Measurements from ENCODE around the gene ZNF675. TPM values are rescaled to one million over a fixed set of nuclear protein-coding genes. Genes with fewer than 3 reads are reported as not detected.
"Not testable (repeated sequence)": the region's sequence is repeated elsewhere in the genome, so short reads cannot be mapped to it uniquely, and the experiment has no call there.

Gene ZNF675
- polyA plus RNA-seq (2012; ENCODE audit: insufficient read depth, insufficient read length): 17.3 TPM

GRCh38 chr19:23686621-23687423, at the start of gene ZNF675:
ZNF675 (minus strand) TSS chr19:23687212; CDS start chr19:23687033, 179 bp downstream.
- H3K4me3 ChIP-seq (ENCODE audit: low read length): peak within 1 kb of the TSS; percentile 84
- DNase-seq (ENCODE audit: low read depth, low spot score): peak; percentile 95

GRCh38 chr19:23730729-23731465, 43.9 kb upstream of the ZNF675 start:
- H3K4me3 ChIP-seq (ENCODE audit: low read length); DNase-seq (ENCODE audit: low read depth, low spot score): not testable (repeated sequence)

GRCh38 chr19:23724161-23724560, 37.1 kb upstream of the ZNF675 start:
- DNase-seq (ENCODE audit: low read depth, low spot score); H3K4me3 ChIP-seq (ENCODE audit: low read length): not testable (repeated sequence)

GRCh38 chr19:23718802-23719201, 31.8 kb upstream of the ZNF675 start:
- no peak for DNase-seq (ENCODE audit: low read depth, low spot score)

GRCh38 chr19:23716792-23717191, 29.8 kb upstream of the ZNF675 start:
- DNase-seq (ENCODE audit: low read depth, low spot score): no peak
- H3K4me3 ChIP-seq (ENCODE audit: low read length): no peak overlapping the region

More at GRCh38 chr19:23718802-23719201, 31.8 kb upstream of the ZNF675 start:
- H3K4me3 ChIP-seq (ENCODE audit: low read length): no peak overlapping the region

DNA sequence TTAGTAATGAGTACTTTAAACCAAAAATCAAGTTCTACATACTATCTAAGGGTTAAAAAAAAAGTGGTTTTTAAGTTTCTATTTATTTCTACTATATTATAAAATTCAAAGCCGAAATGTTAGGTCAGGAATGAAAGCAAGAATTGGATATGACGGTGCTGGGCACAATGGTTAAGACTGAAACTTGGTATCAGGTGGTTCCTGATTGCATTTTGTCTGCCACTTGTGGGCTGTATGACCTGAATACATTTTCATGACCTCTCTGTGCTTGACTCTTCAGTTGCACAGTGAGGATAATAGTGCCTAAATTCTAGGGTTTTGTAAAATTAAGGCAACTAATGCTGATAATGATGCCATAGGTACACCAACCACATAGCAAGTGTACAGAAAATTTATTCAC, 22.3 kb upstream of the ZNF675 start:
- no peak for DNase-seq (ENCODE audit: low read depth, low spot score)
- H3K4me3 ChIP-seq (ENCODE audit: low read length): no peak overlapping the region

- H3K4me3 ChIP-seq (ENCODE audit: low read length): no peak overlapping the region
- DNase-seq (ENCODE audit: low read depth, low spot score): no peak
These were observed 19.6 kb upstream of the ZNF675 start for GRCh38 chr19:23706657-23707056.

DNA sequence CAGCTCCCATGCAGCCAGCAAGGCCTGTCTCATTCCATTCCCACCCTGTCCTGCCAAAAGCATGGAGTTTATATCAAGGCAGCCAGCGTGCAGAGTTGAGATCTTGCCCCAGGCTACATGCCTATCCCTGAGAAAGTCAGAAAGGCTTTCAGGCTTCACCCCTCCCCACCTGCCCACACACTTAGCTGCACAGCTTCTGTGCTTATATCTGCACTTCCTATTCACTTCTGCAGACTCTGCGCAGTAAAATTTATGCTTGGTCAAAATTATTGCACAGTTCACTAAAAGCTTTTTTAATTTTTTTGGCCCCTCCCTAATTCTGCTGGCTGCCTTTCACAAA, 12.5 kb upstream of the ZNF675 start:
- no peak for DNase-seq (ENCODE audit: low read depth, low spot score)
- no peak overlapping the region for H3K4me3 ChIP-seq (ENCODE audit: low read length)

- no peak overlapping the region for H3K4me3 ChIP-seq (ENCODE audit: low read length)
- no peak for DNase-seq (ENCODE audit: low read depth, low spot score)
These were observed 11.9 kb upstream of the ZNF675 start for GRCh38 chr19:23698711-23699520.

- not testable (repeated sequence) for H3K4me3 ChIP-seq (ENCODE audit: low read length); DNase-seq (ENCODE audit: low read depth, low spot score)
These were observed 5.9 kb upstream of the ZNF675 start for GRCh38 chr19:23692937-23693336.

GRCh38 chr19:23673132-23673531, 13.9 kb downstream of the ZNF675 start:
- DNase-seq (ENCODE audit: low read depth, low spot score): no peak
- no peak overlapping the region for H3K4me3 ChIP-seq (ENCODE audit: low read length)

GRCh38 chr19:23668606-23669005, 18.4 kb downstream of the ZNF675 start:
- H3K4me3 ChIP-seq (ENCODE audit: low read length); DNase-seq (ENCODE audit: low read depth, low spot score): not testable (repeated sequence)

DNA sequence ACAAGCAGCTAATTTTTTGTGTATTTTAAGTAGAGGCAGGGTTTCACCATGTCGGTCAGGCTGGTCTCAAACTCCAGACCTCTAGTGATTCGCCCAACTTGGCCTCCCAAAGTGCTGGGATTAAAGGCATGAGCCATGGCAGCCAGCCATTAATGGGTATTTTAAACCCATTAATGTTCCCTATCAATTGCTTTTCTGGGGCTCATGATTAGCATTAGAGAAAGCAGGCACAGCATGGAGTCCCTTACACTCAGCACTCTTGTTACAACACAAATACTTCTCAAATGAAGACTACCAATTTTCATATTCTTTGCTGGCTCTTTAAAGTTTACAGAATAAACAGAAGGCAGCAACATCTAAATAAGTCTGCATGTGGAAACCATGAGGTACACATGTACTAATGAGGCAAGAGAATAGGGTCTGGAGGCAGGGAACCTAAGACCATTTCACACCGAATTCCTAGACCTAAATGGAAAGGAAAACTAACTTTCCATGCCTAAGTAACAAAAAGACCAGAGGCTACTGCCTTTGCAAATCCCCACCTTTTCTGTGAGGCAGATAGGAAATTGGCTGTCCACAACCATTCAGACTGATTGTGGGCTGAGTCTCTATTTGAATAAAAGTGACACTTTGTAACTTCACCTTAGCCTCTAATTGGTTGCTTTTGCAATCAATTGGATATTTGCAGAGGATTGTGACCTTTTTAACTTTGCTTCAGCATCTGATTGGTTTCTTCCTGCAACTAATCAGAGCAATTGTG, 21.2 kb downstream of the ZNF675 start:
- no peak for DNase-seq (ENCODE audit: low read depth, low spot score)
- no peak overlapping the region for H3K4me3 ChIP-seq (ENCODE audit: low read length)

- not testable (repeated sequence) for DNase-seq (ENCODE audit: low read depth, low spot score); H3K4me3 ChIP-seq (ENCODE audit: low read length)
These were observed 37.2 kb downstream of the ZNF675 start for GRCh38 chr19:23649817-23650216.

Data from Jurkat, Clone E6-1 (cell line).